Stimulated activated CD8-positive, alpha-beta memory T cell treated with anti-CD3 and anti-CD28 coated beads, Interleukin-4, amount 100 ng/mL, for 24 hours (primary cell): ENCODE data around the gene GAK.
"Not testable (repeated sequence)": the region's sequence is repeated elsewhere in the genome, so short reads cannot be mapped to it uniquely, and the experiment has no call there.

Experiments
- DNase-seq: peaks from one replicate; pipeline ENCODE4 v3.0.0-alpha.2; 2020; ENCODE audit warnings: low read depth

The GAK gene

DNA sequence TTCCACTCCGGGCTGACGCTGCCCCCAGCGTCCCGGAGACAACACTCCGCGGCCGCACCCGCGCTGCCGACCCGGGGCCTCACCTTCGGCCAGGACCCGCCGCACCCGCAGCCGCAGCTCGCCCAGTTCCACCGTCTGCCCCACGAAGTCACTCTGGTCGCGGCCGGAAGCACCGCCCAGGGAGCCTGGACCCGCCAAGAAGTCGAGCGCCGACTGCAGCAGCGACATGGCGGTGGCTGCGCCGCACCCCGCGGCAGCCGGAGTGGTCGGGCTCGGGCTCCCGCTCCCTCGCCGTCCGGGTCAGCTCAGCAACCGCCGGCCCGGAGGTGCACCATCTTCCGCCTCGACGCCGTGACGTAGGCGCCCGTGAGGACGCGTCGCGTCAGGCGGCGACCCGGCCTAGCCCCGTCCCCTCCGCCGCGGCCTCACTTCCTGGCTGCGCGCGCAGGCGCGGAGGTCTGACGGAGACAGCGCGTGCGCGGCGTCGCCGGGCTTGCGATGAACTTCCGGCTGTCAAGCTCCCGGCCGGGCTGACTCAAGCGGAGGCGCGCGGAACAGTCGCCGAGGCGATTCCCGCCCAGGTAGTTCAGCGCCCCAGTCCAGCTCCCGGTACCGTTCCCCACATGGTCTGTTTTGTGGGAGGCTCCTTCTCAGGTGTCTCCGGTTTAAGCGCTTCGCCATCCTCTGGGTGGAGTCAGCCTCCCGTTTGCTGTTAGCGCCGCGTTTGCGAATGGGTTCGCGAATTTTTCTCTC lies at the start of gene GAK, which contains the start of gene TMEM175:
Gene GAK, minus strand, starts transcription at position 357 of the 753 bp plus-strand sequence. Its CDS starts 129 bp downstream, at position 228.
Gene TMEM175, plus strand, starts transcription at position 501 of the 753 bp plus-strand sequence. CDS start 15,280 bp downstream, outside the sequence.
- DNase-seq, result peak; percentile 97

DNA sequence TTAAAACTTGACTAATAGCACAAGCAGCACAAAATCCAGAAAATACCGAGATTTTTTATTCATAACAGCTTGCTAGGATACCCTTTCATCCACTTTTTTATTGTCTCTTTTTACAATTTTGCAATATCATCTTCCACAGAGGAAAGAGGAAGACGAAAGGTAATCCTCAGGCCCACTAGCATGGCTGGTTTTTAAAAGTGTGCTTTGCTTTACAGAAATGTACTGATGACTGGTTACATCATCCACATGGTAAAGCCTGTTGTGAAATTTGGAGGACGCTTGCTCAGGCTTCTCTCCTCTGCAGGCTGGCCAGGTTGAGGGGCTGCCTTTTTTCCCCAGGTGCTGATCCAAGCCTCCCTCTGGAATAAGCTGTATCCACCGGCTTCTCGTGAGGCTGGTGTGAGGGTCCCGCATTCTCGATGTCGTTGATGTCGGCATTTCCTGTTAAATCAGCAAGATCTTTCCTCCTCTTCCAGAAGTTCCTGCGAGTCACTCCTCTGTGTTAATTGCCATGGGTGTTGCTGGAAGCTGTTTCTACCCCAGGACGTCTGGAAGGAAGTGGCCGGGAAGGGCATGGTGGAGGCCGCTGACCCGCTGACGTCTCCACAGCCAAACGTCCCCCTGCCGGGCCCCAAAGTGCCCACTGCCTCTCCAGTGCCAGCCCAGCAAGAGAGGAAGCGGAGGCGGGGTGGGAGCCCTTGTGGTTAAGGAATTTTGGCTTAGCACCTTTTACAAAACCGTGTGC lies 47.0 kb upstream of the GAK start:
- no peak for DNase-seq

- not testable (repeated sequence) for DNase-seq
These were observed 43.9 kb upstream of the GAK start for GRCh38 chr4:976016-976415.

- DNase-seq, result no peak
These were observed 42.6 kb upstream of the GAK start for GRCh38 chr4:974668-975067.

DNA sequence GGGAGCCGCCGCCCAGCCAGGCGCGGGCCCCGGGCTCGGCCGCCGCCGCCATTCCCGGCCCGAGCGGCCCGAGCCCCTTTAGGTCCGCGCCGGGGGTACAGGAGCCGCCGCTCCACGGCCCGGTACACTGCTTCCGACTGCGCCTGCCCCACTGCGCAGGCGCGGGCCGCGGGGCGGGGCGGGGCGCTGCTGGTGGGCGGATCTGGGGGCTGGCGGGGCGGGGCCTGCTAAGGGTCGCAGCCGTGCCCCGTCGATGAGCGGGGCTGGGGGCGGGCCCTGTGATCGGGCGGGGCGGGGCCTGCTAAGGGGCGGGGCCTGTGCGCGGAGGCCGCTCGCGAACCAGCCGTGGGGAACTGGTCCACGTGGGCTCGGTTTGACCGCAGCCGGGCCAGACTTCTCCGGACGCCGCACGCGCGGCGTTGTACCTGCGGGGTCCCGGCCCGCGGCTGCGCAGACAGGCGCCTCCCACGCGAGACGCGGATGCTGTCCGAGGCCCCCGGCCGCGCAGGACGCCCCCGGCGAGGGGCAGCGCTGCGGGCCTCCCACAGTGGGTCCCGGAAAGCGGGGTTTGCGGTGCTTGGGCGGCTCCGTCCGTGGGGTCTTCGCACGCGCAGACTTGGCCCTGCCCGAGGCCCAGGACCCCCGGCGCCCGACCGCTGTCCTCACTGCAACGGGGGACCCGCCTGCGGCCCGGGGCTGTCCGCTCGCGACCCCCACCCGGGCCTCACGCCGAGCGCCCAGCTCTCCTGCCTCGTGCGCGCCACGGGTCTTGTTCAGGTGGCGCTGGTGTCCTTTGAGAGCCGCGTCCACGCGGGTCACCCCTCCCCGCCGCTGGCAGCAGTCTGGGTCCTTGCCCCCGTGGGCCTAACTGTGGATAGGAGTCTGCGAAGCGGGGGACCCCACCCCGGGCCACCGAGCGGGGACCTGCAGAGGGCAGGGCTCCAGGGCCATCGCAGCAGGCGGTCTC lies 41.6 kb upstream of the GAK start, which contains the start of gene DGKQ:
Gene DGKQ, minus strand, starts transcription at position 139 of the 967 bp plus-strand sequence. Its CDS starts 87 bp downstream, at position 52.
- peak; percentile 78 for DNase-seq

DNA sequence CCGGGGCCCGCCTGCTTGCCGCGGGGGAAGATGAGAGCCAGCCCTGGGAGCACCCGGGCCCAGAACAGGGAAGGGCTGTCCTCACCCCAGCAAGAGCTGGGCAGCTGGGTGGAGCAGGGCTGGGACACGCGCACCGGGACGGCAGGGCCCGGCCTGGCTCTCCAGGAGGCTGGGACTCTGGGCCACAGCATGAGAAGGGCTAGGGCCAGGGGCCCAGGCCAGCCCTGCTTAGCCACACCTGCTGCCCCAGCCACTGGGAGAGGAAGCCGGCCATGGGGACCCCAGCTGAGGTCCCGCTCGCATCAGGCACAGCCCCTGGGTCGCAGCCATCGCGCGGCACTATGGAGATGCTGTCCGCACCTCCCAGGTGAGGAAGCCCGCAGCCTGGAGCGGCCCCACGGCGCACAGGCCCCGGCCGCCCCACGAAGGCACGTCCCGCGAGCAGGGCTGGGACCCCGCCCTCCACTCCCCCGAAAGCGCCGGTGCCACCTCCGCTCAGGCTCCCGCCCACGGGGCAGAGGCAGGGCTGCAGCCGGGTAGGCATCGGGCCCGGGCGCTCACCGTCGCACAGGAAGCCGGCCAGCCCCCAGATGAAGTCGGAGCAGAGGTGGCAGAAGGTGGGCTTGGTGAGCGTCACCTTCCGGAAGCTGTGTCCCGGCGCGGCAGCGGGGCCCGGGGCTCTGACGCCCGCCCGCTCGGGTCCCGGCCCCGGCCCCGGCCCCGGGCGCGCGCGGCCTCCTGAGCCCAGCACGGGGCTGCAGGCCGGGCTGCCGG lies 40.7 kb upstream of the GAK start:
- peak; percentile 47 for DNase-seq

DNA sequence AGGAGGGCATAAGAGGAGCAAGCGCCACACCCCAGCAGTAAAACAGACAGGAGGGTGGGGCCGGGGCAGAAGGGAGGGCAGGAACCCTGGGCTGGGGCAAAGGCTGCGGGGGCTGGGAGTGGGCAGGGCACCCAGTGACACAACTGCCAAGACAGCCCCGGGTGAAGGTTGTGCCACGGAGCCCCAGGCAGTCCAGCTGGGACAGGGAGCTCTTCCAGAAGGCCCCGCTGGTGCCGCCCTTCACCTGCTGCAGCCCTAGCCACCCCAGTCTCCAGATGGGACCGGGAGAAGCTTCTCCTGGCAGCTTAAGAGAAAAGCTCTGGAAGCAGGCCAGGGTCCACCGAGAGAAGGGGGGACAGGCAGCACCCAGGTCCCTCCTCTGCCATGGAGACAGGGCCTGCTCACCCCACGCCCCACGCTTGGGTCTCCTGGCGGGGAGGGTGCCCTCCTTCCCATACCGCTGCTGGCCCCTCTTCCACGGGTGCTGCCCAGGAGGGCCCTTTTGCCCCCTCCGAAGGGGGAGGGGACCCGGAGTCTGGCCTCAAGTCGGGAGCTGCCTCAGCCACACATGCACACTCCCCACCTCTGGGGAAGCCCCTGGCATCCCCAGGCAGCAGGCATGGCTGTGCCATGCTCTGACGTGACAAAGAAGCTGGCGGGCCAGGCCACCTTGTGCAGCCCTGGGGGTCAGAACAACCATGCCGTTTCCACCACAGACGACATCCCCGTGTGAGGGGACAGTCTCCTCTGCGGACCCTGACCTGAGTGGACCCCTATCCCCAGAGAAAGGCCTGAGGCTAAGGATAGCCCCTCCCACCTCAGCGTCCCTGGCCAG lies 39.8 kb upstream of the GAK start:
- no peak for DNase-seq

- no peak for DNase-seq
These were observed 38.9 kb upstream of the GAK start for GRCh38 chr4:970854-971520.

GRCh38 chr4:970046-970745 lies 38.1 kb upstream of the GAK start:
- DNase-seq, result peak; percentile 36

- no peak for DNase-seq
These were observed 36.7 kb upstream of the GAK start for GRCh38 chr4:968621-969394.

DNA sequence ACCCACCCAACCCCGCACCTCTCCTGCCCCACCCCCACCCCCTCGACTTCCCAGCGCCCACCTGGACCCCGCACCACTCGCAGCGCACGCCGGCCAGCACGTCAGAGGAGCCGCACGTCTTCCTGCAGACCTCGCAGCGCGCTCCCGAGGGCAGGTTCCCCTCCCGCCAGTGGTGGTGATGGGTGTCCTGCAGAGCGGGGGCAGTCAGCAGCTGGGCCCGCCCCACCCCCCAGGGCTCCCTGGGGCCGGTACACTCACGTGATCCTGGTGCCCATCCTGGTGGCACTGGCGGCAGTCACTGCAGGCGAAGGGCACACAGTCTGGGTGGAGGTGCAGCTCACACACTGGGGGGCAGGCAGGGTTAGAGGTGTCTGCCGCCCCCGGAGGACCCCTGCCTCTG lies 36.1 kb upstream of the GAK start:
- DNase-seq, result no peak

DNA sequence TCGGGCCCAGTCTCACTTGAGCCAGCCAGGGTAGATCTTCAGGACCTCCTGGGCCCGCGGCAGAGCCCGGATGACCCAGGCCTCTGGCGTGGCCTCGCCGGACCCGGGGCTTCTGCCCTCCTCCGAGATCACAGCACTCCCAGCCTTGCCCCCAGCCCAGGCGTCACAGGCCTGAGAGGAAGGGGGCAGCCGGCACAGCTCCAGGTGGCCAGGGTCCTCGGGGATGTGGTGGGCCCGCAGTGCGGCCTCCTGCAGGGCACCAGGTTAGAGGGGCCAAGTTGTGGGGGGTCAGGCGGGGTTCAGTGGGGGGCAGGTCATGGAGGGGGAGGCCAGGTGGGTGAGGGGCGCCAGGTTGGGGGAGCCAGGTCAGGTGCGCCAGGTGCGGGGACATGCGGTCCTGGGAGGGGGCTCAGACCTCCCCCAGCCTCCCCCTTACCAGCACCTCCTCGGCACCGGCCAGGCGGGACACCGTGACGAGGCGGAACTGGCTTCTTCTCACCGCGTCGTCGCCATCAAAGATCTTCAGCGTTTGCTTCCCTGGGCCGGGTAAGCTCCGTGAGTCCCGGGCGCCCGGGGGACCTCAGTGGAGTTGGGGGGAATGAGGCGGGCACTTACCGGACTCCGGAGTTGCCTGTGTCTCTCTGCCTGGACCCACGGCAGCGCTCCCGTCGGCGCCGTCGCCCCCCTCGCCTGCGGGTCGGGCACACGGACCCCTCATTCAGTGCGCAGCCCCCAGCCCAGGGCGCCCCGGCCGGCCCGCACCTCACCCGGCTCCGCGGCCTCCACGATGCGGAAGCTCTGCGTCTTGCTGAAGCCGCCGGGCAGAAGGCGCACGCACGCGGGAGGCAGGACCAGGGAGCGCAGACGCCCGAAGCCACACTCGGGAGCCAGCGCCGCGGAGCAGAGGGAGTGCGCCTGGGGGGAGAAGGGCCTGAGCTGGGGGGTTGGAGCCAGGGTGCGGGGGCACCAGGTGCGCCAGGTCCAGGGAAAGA lies 35.3 kb upstream of the GAK start:
- DNase-seq, result no peak

DNA sequence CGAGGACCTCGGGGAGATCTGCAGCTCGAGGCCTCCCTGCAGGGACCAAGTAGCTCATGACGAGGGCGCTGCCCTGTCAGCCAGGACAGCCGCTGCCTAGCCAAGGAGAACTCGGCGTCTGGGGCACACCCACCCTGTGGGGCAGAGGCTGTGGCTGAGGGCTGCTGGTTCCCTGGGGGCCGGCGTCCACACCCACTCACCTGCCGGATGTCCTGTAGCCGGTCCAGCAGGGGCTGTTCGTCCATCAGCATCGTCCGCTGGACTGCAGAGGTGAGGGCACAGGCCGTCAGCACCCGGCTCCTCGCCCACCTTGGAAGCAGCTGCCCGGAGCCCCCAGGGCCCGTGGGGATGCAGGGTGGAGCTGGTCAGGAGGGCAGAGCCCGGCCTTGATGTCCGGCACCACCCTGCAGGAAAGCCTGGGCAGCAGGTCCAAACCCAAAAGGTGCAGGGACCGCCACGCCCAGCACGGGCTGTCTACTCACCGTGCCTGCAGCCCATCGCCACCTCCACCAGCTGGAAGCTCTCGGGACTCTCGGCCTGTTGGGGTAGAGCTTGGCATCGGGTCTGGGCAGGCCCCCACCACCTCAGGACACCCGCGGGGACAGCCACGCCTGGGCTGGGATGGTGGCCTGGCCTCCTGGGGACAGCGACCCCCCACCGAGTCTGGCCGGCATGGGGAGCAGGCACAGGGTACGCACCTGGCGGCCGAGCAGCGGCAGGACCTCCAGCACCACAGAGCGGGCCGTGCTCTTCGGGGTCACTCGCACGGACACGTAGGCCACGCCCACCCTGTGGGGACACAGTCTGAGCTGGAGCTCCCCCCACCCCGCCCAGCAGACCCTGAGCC lies 34.4 kb upstream of the GAK start:
- DNase-seq, result no peak

GRCh38 chr4:965766-966134 lies 33.6 kb upstream of the GAK start:
- no peak for DNase-seq

DNA sequence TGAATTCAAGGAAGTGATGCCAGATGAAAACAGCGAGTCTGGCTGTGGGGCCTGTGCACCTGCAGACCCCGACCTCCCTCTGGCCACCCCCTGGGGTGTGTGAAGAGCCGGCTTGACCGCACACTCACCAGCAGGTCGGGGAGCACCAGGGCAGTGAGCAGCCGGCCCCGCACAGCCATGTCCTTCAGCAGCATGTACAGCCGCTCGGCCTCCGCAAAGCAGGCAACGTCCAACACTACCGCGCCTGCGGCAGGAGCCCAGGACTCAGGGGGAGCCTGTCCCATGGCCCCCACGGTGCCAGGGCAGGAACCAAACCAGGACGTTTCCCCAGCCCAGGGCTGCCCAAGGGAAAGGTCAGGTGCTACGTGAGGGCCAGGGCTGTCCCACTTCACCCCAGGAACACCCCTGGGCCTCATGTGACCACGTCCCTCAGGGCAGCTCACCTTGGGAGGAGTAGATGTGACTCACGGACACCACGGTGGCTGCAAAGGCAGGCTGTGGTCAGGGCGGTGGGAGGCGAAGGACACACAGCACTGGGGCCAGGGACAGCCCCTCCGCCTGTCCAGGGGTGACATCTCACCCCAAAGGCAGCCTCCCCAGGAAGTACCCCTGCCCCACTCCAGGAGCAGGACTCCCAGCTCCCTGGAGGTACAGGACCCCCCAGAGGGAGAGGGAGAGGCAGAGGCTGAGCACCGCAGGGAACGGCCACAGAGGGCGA lies 33.1 kb upstream of the GAK start:
- DNase-seq, result no peak
